Measurements from ENCODE around the gene BHLHA9. TPM values are rescaled to one million over a fixed set of nuclear protein-coding genes. Genes with fewer than 3 reads are reported as not detected.

BHLHA9 gene
- total and polyA plus RNA-seq, 4 experiments from 2014 or later: not detected

DNA sequence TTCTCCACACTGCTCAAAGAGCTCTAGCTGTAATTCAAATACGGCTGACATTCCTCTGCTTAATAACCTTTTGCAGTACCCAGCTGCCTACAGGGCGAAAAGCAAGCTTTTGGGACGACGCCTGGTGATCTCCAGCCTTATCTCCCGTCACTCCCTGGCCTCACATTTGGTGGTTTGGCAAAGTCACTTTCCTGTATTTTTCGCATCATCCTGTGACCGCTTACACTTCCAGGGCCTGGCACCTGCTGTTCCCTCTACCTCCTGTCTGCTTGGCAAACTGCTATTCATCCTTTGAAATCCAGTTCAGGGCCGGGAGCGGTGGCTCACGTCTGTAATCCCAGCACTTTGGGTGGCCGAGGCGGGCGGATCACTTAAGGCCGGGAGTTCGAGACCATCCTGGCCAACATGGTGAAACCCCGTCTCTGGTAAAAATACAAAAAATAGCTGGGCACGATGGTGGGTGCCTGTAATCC lies 2.7 kb upstream of the BHLHA9 start:
- Mint-ChIP-seq H3K4me1 (peaks cover 0 to 15% (median 4%) of the 10 kb centered on the region in 4 donors), H3K9me3 (no peaks in the 10 kb centered on the region), H3K36me3 (no peaks in the 10 kb centered on the region), H3K4me3 (peak overlapping the region; percentile 73 to 85 (median 79)), H3K27me3 (peaks cover 3 to 11% of the 10 kb centered on the region in 2 donors), H3K27ac (peak overlapping the region; percentile 34 to 82 (median 70))
- no peaks in the 10 kb centered on the region for H3K27me3 ChIP-seq (ENCODE audit: insufficient read depth, low read length)
- CTCF ChIA-PET (ENCODE audit: partially characterized antibody): interaction anchor here (1.1 to 2.3 kb wide), 2 partner anchors 9 to 66 kb away, joined by 6 to 11 read pairs; no protein-coding TSS in a partner anchor
- no peak overlapping the region for H3K27ac ChIP-seq (ENCODE audit: low read depth, low read length)
- POLR2A ChIA-PET (ENCODE audit: partially characterized antibody): interaction anchor here (1.4 kb wide), 1 partner anchor 249 kb away, joined by 3 read pairs; the partner anchor contains the start of gene INPP5K
- peak in 1 of 5 donors; percentile 12 for DNase-seq
- intact Hi-C loops (cut with micrococcal nuclease): loop anchor here (5.0 kb wide), 1 partner anchor 145 kb away; no protein-coding TSS in a partner anchor
- H3K4me3 ChIP-seq (ENCODE audit: low read length in 2 of 2): peak overlapping the region in 1 of 2 donors; percentile 52
- no peaks in the 10 kb centered on the region for H3K9me3 ChIP-seq (ENCODE audit: control insufficient read depth in 1 of 2, low read length in 2 of 2)
- peaks cover 8% of the 10 kb centered on the region for H3K4me1 ChIP-seq (ENCODE audit: insufficient read depth, low read length)
- H3K36me3 ChIP-seq (ENCODE audit: insufficient read depth, low read length): no peaks in the 10 kb centered on the region

DNA sequence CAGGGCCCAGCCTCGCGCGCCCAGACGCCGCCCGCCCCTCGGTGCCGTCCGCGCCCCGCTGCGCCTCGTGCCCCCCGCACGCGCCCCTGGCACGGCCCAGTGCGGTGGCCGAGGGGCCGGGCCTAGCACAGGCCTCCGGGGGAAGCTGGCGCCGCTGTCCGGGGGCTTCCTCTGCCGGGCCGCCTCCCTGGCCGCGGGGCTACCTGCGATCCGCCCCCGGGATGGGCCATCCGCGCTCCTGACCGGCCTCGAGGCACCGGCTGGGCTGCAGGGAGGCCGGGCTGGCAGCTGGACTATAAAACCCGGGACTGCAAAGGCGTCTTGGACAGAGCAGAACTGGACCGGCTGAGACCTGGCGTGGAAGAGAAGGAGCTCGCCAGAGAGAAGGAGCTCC lies 783 bp downstream of the BHLHA9 start:
- Histone ChIP-seq H3K27me3 (ENCODE audit: insufficient read depth, low read length) (no peaks in the 10 kb centered on the region), H3K9me3 (ENCODE audit: control insufficient read depth in 1 of 2, low read length in 2 of 2) (no peaks in the 10 kb centered on the region), H3K36me3 (ENCODE audit: insufficient read depth, low read length) (no peaks in the 10 kb centered on the region), H3K27ac (ENCODE audit: low read depth, low read length) (no peak overlapping the region), H3K4me3 (ENCODE audit: low read length in 2 of 2) (no peak overlapping the region), H3K4me1 (ENCODE audit: insufficient read depth, low read length) (peaks cover 12% of the 10 kb centered on the region)
- POLR2A ChIA-PET (ENCODE audit: partially characterized antibody): no interaction called here
- H3K27me3 Mint-ChIP-seq: peaks cover 7 to 21% of the 10 kb centered on the region in 2 donors
- DNase-seq: no peak
- no peaks in the 10 kb centered on the region for H3K36me3 Mint-ChIP-seq
- H3K9me3 Mint-ChIP-seq: no peaks in the 10 kb centered on the region
- CTCF ChIA-PET (ENCODE audit: partially characterized antibody): no interaction called here
- intact Hi-C loops (cut with micrococcal nuclease): no loop called here
- no peak overlapping the region for H3K27ac Mint-ChIP-seq
- H3K4me3 Mint-ChIP-seq: no peak overlapping the region
- H3K4me1 Mint-ChIP-seq: peaks cover 0 to 21% (median 5%) of the 10 kb centered on the region in 4 donors

DNA sequence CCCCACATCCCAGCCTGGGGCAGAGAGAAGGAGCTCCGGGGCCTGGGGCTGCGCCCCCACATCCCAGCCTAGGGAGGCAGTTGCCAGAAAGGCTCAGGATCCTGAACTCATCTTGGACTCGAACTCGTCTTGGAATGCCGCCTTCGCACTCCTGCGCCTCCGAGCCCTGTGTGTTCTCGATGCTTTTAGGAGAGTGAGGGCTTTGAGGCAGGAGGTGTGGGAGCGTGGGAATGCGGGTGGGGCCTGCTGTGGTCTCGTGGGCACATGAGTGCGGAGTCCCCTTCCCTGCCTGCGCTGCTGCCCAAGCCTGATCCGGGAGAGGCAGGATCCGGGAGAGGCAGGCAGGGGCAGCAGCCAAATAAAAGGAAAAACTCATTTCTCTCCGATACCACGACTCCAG lies 1.2 kb downstream of the BHLHA9 start:
- Mint-ChIP-seq H3K27ac (no peak overlapping the region), H3K27me3 (peaks cover 9 to 24% of the 10 kb centered on the region in 2 donors), H3K4me3 (peak overlapping the region in 1 of 8 donors; percentile 17), H3K4me1 (peaks cover 0 to 24% (median 7%) of the 10 kb centered on the region in 4 donors), H3K9me3 (no peaks in the 10 kb centered on the region), H3K36me3 (no peaks in the 10 kb centered on the region)
- Histone ChIP-seq H3K27ac (ENCODE audit: low read depth, low read length) (no peak overlapping the region), H3K27me3 (ENCODE audit: insufficient read depth, low read length) (no peaks in the 10 kb centered on the region), H3K36me3 (ENCODE audit: insufficient read depth, low read length) (no peaks in the 10 kb centered on the region), H3K9me3 (ENCODE audit: control insufficient read depth in 1 of 2, low read length in 2 of 2) (no peaks in the 10 kb centered on the region), H3K4me1 (ENCODE audit: insufficient read depth, low read length) (peaks cover 13% of the 10 kb centered on the region), H3K4me3 (ENCODE audit: low read length in 2 of 2) (no peak overlapping the region)
- DNase-seq: no peak
- CTCF ChIA-PET (ENCODE audit: partially characterized antibody): no interaction called here
- intact Hi-C loops (cut with micrococcal nuclease): no loop called here
- POLR2A ChIA-PET (ENCODE audit: partially characterized antibody): no interaction called here

DNA sequence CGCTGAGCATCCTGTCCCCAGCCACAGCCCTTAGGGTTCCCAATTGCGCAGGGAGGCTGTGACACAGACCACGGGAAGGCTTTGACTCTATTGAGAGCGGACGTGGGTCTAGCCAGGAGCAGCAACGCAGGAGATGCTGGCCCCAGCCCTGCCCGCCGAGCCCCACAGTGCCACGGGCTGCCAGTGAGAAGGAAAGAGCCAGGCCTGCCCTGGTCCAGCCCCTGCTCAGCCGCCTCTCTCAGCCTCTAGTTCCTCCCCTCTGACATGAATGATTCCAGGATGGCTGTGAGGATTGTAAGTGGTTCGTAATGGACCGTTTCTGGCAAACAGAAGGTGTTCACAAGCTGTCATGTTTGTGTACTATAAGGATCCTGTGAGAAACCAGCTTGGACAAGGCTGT lies 2.5 kb downstream of the BHLHA9 start:
- no peak overlapping the region for H3K27ac Mint-ChIP-seq
- Histone ChIP-seq H3K9me3 (ENCODE audit: control insufficient read depth in 1 of 2, low read length in 2 of 2) (no peaks in the 10 kb centered on the region), H3K27me3 (ENCODE audit: insufficient read depth, low read length) (no peaks in the 10 kb centered on the region), H3K4me3 (ENCODE audit: low read length in 2 of 2) (no peak overlapping the region), H3K4me1 (ENCODE audit: insufficient read depth, low read length) (peaks cover 13% of the 10 kb centered on the region), H3K36me3 (ENCODE audit: insufficient read depth, low read length) (no peaks in the 10 kb centered on the region), H3K27ac (ENCODE audit: low read depth, low read length) (no peak overlapping the region)
- no peaks in the 10 kb centered on the region for H3K9me3 Mint-ChIP-seq
- intact Hi-C loops (cut with micrococcal nuclease): no loop called here
- CTCF ChIA-PET (ENCODE audit: partially characterized antibody): interaction anchor here (1.0 to 3.6 kb wide), 3 partner anchors 59 to 190 kb away, joined by 3 to 21 read pairs (median 3); no protein-coding TSS in a partner anchor
- peak overlapping the region in 1 of 8 donors; percentile 20 for H3K4me3 Mint-ChIP-seq
- H3K27me3 Mint-ChIP-seq: peaks cover 9 to 22% of the 10 kb centered on the region in 2 donors
- DNase-seq: no peak
- H3K36me3 Mint-ChIP-seq: no peaks in the 10 kb centered on the region
- POLR2A ChIA-PET (ENCODE audit: partially characterized antibody): no interaction called here
- H3K4me1 Mint-ChIP-seq: peaks cover 0 to 17% (median 7%) of the 10 kb centered on the region in 4 donors

DNA sequence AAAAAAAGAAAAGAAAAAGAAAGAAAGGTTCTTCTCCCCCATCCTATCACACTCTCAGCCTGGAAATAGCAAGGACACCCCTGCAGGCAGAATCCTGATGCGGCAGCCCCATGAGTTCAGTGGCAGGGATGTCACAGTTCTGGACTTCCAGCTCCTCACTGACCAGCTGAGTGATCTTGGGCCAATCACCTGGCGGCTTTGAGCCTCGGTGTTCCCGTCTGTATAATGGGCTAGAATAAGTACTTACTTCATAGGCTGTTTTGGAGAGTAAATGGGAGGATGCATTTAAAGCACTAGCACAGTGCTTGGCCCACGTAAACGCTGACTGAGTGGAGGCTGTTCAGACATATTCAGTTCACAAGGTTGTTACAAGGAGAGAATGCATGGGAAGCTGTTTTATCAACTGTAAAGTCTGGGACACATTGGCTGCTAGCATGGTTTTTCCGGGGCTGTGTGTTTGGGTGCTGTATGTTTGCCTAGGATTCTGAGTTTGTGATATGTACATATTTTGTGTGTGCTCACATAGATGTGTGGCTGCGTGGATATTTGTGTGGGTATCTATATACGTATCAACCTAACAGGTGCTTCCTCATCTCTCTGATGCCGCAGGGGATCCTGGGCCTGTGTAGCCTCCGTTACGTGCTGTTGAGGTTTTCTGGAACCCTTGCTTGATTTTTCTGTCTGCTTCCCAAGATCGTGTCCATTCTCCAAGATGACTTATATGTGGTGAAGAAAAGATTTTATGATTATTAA lies 3.4 kb downstream of the BHLHA9 start:
- Histone ChIP-seq H3K27me3 (ENCODE audit: insufficient read depth, low read length) (no peaks in the 10 kb centered on the region), H3K9me3 (ENCODE audit: control insufficient read depth in 1 of 2, low read length in 2 of 2) (no peaks in the 10 kb centered on the region), H3K36me3 (ENCODE audit: insufficient read depth, low read length) (no peaks in the 10 kb centered on the region), H3K4me3 (ENCODE audit: low read length in 2 of 2) (no peak overlapping the region), H3K4me1 (ENCODE audit: insufficient read depth, low read length) (peaks cover 12% of the 10 kb centered on the region), H3K27ac (ENCODE audit: low read depth, low read length) (no peak overlapping the region)
- H3K9me3 Mint-ChIP-seq: no peaks in the 10 kb centered on the region
- POLR2A ChIA-PET (ENCODE audit: partially characterized antibody): no interaction called here
- intact Hi-C loops (cut with micrococcal nuclease): no loop called here
- H3K27me3 Mint-ChIP-seq: peaks cover 9 to 22% of the 10 kb centered on the region in 2 donors
- peak overlapping the region in 1 of 8 donors; percentile 58 for H3K4me3 Mint-ChIP-seq
- no peak overlapping the region for H3K27ac Mint-ChIP-seq
- CTCF ChIA-PET (ENCODE audit: partially characterized antibody): interaction anchor here (1.0 to 3.6 kb wide), 4 partner anchors 58 to 189 kb away, joined by 3 to 21 read pairs (median 4); no protein-coding TSS in a partner anchor
- no peak for DNase-seq
- no peaks in the 10 kb centered on the region for H3K36me3 Mint-ChIP-seq
- peaks cover 0 to 14% (median 7%) of the 10 kb centered on the region in 4 donors for H3K4me1 Mint-ChIP-seq

DNA sequence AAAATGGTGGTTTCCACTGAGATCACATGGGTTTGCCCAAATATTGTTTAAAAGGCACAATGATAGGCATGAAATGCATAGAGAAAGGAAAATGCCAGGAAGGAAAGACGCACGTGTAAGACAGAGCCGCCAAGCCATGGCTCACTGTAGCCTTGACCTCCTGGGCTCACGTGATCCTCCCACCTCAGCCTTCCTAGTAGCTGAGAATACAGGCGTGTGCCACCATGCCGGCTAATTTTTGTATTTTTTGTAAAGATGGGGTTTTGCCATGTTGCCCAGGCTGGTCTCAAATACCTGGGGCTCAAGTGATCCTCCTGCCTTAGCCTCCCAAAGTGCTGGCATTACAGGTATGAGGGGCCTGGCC lies 4.0 kb downstream of the BHLHA9 start:
- H3K36me3 Mint-ChIP-seq: no peaks in the 10 kb centered on the region
- H3K9me3 ChIP-seq (ENCODE audit: control insufficient read depth in 1 of 2, low read length in 2 of 2): no peaks in the 10 kb centered on the region
- H3K36me3 ChIP-seq (ENCODE audit: insufficient read depth, low read length): no peaks in the 10 kb centered on the region
- H3K27me3 ChIP-seq (ENCODE audit: insufficient read depth, low read length): no peaks in the 10 kb centered on the region
- H3K27ac Mint-ChIP-seq: no peak overlapping the region
- no peak for DNase-seq
- CTCF ChIA-PET (ENCODE audit: partially characterized antibody): interaction anchor here (0.7 to 3.6 kb wide), 4 partner anchors 9 to 91 kb away, joined by 3 to 21 read pairs (median 4); no protein-coding TSS in a partner anchor
- H3K27ac ChIP-seq (ENCODE audit: low read depth, low read length): no peak overlapping the region
- H3K4me1 Mint-ChIP-seq: peaks cover 0 to 8% (median 4%) of the 10 kb centered on the region in 4 donors
- POLR2A ChIA-PET (ENCODE audit: partially characterized antibody): no interaction called here
- H3K4me3 ChIP-seq (ENCODE audit: low read length in 2 of 2): no peak overlapping the region
- no peak overlapping the region for H3K4me3 Mint-ChIP-seq
- H3K4me1 ChIP-seq (ENCODE audit: insufficient read depth, low read length): peaks cover 7% of the 10 kb centered on the region
- peaks cover 9 to 22% of the 10 kb centered on the region in 2 donors for H3K27me3 Mint-ChIP-seq
- intact Hi-C loops (cut with micrococcal nuclease): no loop called here
- H3K9me3 Mint-ChIP-seq: no peaks in the 10 kb centered on the region

DNA sequence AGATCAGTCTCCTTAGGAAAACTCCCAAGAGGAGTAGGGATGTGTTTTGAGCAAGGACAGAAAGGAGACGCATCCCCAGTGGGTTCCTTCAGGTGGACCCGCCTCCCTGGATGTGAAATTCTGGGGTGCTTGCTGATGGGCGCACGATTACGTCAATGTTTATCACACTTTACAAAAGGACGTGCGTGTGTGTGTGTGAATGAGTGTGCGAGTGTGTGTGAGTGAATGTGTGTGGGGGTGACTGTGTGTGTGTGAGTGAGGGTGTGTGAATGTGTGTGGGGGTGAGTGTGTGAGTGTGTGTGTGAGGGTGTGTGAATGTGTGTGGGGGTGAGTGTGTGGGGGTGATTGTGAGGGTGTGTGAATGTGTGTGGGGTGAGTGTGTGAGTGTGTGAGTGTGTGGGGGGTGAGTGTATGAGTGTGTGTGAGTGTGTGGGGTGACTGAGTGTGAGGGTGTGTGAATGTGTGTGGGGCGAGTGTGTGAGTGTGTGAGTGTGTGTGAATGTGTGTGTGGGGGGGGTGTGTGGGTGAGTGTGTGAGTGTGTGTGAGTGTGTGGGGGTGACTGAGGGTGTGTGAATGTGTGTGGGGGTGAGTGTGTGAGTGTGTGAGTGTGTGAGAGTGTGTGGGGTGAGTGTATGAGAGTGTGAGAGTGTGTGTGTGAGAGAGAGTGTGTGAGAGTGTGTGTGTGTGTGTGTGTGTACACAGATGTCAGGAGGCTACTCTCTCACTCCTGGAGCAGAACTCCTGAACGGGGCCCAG lies 5.1 kb downstream of the BHLHA9 start:
- H3K4me3 Mint-ChIP-seq: no peak overlapping the region
- ChIA-PET CTCF (ENCODE audit: partially characterized antibody) (interaction anchor here (0.7 to 3.6 kb wide), 3 partner anchors 11 to 61 kb away, joined by 3 to 21 read pairs (median 4); no protein-coding TSS in a partner anchor), POLR2A (ENCODE audit: partially characterized antibody) (no interaction called here)
- H3K36me3 Mint-ChIP-seq: no peaks in the 10 kb centered on the region
- H3K4me3 ChIP-seq (ENCODE audit: low read length in 2 of 2): no peak overlapping the region
- intact Hi-C loops (cut with micrococcal nuclease): loop anchor here (5.0 kb wide), 1 partner anchor 372 kb away; the partner anchor contains the start of genes RILP and SCARF1
- no peaks in the 10 kb centered on the region for H3K27me3 ChIP-seq (ENCODE audit: insufficient read depth, low read length)
- H3K4me1 Mint-ChIP-seq: peaks cover 0 to 8% (median 4%) of the 10 kb centered on the region in 4 donors
- DNase-seq: no peak
- H3K27ac Mint-ChIP-seq: peak overlapping the region in 3 of 7 donors; percentile 48 to 68 (median 55)
- no peaks in the 10 kb centered on the region for H3K9me3 ChIP-seq (ENCODE audit: control insufficient read depth in 1 of 2, low read length in 2 of 2)
- H3K36me3 ChIP-seq (ENCODE audit: insufficient read depth, low read length): no peaks in the 10 kb centered on the region
- peaks cover 5% of the 10 kb centered on the region for H3K4me1 ChIP-seq (ENCODE audit: insufficient read depth, low read length)
- no peaks in the 10 kb centered on the region for H3K9me3 Mint-ChIP-seq
- no peak overlapping the region for H3K27ac ChIP-seq (ENCODE audit: low read depth, low read length)
- peaks cover 9 to 22% of the 10 kb centered on the region in 2 donors for H3K27me3 Mint-ChIP-seq
